ENCODE data around the gene P2RX2. TPM values are rescaled to one million over a fixed set of nuclear protein-coding genes. Genes with fewer than 3 reads are reported as not detected.

P2RX2 gene
- total and polyA plus RNA-seq, 2 experiments from 2014 or later: 1.1 to 1.7 TPM

DNA sequence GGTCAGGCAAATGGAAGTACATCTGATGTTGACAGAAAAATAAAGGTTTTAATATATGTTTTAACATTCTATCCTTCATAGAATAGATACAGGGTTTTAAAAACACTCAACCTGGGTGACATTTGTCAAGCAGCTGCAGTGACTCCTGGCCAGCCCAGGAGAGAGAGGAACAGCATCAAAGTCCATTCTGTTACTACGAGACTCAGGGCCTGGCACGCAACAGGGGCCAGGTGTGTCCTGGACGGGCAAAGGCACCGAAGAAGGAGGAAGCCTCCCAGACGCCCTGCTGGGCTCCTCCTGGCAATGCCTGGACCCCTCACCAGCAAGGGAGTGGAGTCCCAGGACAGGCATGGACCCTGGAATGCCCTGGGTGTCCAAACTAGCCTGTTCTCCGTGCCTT lies 30.3 kb upstream of the P2RX2 start:
- H2AFZ ChIP-seq: no peak overlapping the region
- Mint-ChIP-seq H3K27me3 (ENCODE audit: insufficient read depth, low read depth, poor library complexity) (peaks cover 85% of the 10 kb centered on the region), H3K36me3 (ENCODE audit: low read depth) (no peaks in the 10 kb centered on the region; the same call in 2 of the 3 replicates), H3K4me3 (no peak overlapping the region), H3K9me3 (peaks cover 3% of the 10 kb centered on the region; the same call in 1 of the 3 replicates), H3K4me1 (peaks cover 5% of the 10 kb centered on the region), H3K27ac (no peak overlapping the region)
- no peak overlapping the region for H3K4me2 ChIP-seq
- H4K20me1 ChIP-seq (replicated peaks; ENCODE audit: insufficient read depth): peaks cover 6% of the 10 kb centered on the region; the same call in 1 of the 2 replicates
- no peak overlapping the region for H3K27ac ChIP-seq (ENCODE audit: low read depth)
- no peak for TF ChIP-seq EZH2 (IDR thresholded peaks at IDR 0.05; ENCODE audit: low read depth, unreplicated experiment)
- TF ChIP-seq, protein P1, sequence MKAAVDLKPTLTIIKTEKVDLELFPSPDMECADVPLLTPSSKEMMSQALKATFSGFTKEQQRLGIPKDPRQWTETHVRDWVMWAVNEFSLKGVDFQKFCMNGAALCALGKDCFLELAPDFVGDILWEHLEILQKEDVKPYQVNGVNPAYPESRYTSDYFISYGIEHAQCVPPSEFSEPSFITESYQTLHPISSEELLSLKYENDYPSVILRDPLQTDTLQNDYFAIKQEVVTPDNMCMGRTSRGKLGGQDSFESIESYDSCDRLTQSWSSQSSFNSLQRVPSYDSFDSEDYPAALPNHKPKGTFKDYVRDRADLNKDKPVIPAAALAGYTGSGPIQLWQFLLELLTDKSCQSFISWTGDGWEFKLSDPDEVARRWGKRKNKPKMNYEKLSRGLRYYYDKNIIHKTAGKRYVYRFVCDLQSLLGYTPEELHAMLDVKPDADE (IDR thresholded peaks at IDR 0.05): no peak
- TF ChIP-seq NANOG (IDR thresholded peaks at IDR 0.05; ENCODE audit: borderline replicate concordance): no peak
- no peak for TF ChIP-seq STAT1 (IDR thresholded peaks at IDR 0.05; ENCODE audit: unreplicated experiment)
- TF ChIP-seq, protein P2, sequence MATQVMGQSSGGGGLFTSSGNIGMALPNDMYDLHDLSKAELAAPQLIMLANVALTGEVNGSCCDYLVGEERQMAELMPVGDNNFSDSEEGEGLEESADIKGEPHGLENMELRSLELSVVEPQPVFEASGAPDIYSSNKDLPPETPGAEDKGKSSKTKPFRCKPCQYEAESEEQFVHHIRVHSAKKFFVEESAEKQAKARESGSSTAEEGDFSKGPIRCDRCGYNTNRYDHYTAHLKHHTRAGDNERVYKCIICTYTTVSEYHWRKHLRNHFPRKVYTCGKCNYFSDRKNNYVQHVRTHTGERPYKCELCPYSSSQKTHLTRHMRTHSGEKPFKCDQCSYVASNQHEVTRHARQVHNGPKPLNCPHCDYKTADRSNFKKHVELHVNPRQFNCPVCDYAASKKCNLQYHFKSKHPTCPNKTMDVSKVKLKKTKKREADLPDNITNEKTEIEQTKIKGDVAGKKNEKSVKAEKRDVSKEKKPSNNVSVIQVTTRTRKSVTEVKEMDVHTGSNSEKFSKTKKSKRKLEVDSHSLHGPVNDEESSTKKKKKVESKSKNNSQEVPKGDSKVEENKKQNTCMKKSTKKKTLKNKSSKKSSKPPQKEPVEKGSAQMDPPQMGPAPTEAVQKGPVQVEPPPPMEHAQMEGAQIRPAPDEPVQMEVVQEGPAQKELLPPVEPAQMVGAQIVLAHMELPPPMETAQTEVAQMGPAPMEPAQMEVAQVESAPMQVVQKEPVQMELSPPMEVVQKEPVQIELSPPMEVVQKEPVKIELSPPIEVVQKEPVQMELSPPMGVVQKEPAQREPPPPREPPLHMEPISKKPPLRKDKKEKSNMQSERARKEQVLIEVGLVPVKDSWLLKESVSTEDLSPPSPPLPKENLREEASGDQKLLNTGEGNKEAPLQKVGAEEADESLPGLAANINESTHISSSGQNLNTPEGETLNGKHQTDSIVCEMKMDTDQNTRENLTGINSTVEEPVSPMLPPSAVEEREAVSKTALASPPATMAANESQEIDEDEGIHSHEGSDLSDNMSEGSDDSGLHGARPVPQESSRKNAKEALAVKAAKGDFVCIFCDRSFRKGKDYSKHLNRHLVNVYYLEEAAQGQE (IDR thresholded peaks at IDR 0.05; ENCODE audit: unreplicated experiment): no peak
- TF ChIP-seq ZNF331 (CRISPR knock-in tag; IDR thresholded peaks at IDR 0.05; ENCODE audit: low read depth): no peak
- TF ChIP-seq, protein P3, sequence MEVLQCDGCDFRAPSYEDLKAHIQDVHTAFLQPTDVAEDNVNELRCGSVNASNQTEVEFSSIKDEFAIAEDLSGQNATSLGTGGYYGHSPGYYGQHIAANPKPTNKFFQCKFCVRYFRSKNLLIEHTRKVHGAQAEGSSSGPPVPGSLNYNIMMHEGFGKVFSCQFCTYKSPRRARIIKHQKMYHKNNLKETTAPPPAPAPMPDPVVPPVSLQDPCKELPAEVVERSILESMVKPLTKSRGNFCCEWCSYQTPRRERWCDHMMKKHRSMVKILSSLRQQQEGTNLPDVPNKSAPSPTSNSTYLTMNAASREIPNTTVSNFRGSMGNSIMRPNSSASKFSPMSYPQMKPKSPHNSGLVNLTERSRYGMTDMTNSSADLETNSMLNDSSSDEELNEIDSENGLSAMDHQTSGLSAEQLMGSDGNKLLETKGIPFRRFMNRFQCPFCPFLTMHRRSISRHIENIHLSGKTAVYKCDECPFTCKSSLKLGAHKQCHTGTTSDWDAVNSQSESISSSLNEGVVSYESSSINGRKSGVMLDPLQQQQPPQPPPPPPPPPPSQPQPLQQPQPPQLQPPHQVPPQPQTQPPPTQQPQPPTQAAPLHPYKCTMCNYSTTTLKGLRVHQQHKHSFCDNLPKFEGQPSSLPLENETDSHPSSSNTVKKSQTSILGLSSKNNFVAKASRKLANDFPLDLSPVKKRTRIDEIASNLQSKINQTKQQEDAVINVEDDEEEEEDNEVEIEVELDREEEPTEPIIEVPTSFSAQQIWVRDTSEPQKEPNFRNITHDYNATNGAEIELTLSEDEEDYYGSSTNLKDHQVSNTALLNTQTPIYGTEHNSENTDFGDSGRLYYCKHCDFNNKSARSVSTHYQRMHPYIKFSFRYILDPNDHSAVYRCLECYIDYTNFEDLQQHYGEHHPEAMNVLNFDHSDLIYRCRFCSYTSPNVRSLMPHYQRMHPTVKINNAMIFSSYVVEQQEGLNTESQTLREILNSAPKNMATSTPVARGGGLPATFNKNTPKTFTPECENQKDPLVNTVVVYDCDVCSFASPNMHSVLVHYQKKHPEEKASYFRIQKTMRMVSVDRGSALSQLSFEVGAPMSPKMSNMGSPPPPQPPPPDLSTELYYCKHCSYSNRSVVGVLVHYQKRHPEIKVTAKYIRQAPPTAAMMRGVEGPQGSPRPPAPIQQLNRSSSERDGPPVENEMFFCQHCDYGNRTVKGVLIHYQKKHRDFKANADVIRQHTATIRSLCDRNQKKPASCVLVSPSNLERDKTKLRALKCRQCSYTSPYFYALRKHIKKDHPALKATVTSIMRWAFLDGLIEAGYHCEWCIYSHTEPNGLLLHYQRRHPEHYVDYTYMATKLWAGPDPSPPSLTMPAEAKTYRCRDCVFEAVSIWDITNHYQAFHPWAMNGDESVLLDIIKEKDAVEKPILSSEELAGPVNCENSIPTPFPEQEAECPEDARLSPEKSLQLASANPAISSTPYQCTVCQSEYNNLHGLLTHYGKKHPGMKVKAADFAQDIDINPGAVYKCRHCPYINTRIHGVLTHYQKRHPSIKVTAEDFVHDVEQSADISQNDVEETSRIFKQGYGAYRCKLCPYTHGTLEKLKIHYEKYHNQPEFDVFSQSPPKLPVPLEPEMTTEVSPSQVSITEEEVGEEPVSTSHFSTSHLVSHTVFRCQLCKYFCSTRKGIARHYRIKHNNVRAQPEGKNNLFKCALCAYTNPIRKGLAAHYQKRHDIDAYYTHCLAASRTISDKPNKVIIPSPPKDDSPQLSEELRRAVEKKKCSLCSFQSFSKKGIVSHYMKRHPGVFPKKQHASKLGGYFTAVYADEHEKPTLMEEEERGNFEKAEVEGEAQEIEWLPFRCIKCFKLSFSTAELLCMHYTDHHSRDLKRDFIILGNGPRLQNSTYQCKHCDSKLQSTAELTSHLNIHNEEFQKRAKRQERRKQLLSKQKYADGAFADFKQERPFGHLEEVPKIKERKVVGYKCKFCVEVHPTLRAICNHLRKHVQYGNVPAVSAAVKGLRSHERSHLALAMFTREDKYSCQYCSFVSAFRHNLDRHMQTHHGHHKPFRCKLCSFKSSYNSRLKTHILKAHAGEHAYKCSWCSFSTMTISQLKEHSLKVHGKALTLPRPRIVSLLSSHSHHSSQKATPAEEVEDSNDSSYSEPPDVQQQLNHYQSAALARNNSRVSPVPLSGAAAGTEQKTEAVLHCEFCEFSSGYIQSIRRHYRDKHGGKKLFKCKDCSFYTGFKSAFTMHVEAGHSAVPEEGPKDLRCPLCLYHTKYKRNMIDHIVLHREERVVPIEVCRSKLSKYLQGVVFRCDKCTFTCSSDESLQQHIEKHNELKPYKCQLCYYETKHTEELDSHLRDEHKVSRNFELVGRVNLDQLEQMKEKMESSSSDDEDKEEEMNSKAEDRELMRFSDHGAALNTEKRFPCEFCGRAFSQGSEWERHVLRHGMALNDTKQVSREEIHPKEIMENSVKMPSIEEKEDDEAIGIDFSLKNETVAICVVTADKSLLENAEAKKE (CRISPR knock-in tag; IDR thresholded peaks at IDR 0.05): no peak
- no peak for TF ChIP-seq POLR2AphosphoS5 (IDR thresholded peaks at IDR 0.05; ENCODE audit: low read depth)
- TF ChIP-seq CREB1 (CRISPR knock-in tag; IDR thresholded peaks at IDR 0.05; ENCODE audit: low read depth): no peak
- H3F3A ChIP-seq (replicated peaks; ENCODE audit: low read depth): no peaks in the 10 kb centered on the region
- ATAC-seq (no peak), DNase-seq (ENCODE audit: low spot score) (no peak)
- H3K9me2 ChIP-seq (ENCODE audit: insufficient read depth): no peaks in the 10 kb centered on the region
- H3K4me1 ChIP-seq (ENCODE audit: insufficient read depth): peaks cover 7% of the 10 kb centered on the region
- H3K36me3 ChIP-seq (ENCODE audit: insufficient read depth): no peaks in the 10 kb centered on the region
- no peaks in the 10 kb centered on the region for H3K79me2 ChIP-seq (replicated peaks; ENCODE audit: insufficient read depth)
- H3K27me3 ChIP-seq (ENCODE audit: insufficient read depth): peaks cover 89% of the 10 kb centered on the region
- no peak overlapping the region for H3K4me3 ChIP-seq
